HEK293 (cell line): ENCODE measurements around the gene GTPBP1.

Experiments used
- SP2 ChIP-seq: fragments of 450-650 bp; formaldehyde crosslinking; IDR thresholded peaks from 2 replicates; pipeline ENCODE4 v1.5.1; 2016; ENCODE audit warnings: missing biosample characterization, missing genetic modification characterization
- ZBTB17 ChIP-seq: fragments of 450-650 bp; formaldehyde crosslinking; IDR thresholded peaks from 2 replicates; pipeline ENCODE4 v1.5.1; 2016; ENCODE audit warnings: missing biosample characterization, missing genetic modification characterization
- ZBTB20 ChIP-seq: fragments of 450-650 bp; formaldehyde crosslinking; IDR thresholded peaks from 2 replicates; pipeline ENCODE4 v1.5.1; 2016; ENCODE audit warnings: missing biosample characterization, missing genetic modification characterization
- ZEB2 ChIP-seq: fragments of 450-650 bp; formaldehyde crosslinking; IDR thresholded peaks from 2 replicates; pipeline ENCODE4 v1.5.1; 2016; ENCODE audit warnings: missing biosample characterization, missing genetic modification characterization
- ZNF23 ChIP-seq: fragments of 450-650 bp; formaldehyde crosslinking; IDR thresholded peaks from 2 replicates; pipeline ENCODE4 v1.5.1; 2016; ENCODE audit warnings: missing biosample characterization, missing genetic modification characterization, borderline replicate concordance
- ZNF274 ChIP-seq, 2 experiments: fragments of 200-500 bp in 1 of 2; fragments of 450-650 bp in 1 of 2; sonication (Bioruptor generic) in 1 of 2; formaldehyde crosslinking in 1 of 2; IDR thresholded peaks; 2 replicates each; pipeline versions ENCODE4 v1.5.1 to v1.6.1; 2014 to 2016; ENCODE audit warnings: borderline replicate concordance in 1 of 2, inconsistent platforms in 1 of 2, low read length in 1 of 2, missing biosample characterization in 1 of 2, missing genetic modification characterization in 1 of 2
- ZNF391 ChIP-seq: fragments of 450-650 bp; formaldehyde crosslinking; IDR thresholded peaks from 2 replicates; pipeline ENCODE4 v1.5.1; 2016; ENCODE audit warnings: low read depth, missing biosample characterization, missing genetic modification characterization, borderline replicate concordance
- TF ChIP-seq, protein P1 (sequence below): fragments of 450-650 bp; formaldehyde crosslinking; IDR thresholded peaks from 2 replicates; pipeline ENCODE4 v1.5.1; 2016; ENCODE audit warnings: missing biosample characterization, missing genetic modification characterization
- TF ChIP-seq, protein P2 (sequence below): fragments of 450-650 bp; formaldehyde crosslinking; IDR thresholded peaks from 2 replicates; pipeline ENCODE4 v1.5.1; 2016; ENCODE audit warnings: missing biosample characterization, missing genetic modification characterization
- TF ChIP-seq, protein P3 (sequence below): fragments of 450-650 bp; formaldehyde crosslinking; IDR thresholded peaks from 2 replicates; pipeline ENCODE4 v1.5.1; 2016; ENCODE audit warnings: missing biosample characterization, missing genetic modification characterization
- TF ChIP-seq, protein P4 (sequence below): sonication (generic); formaldehyde crosslinking; IDR thresholded peaks from 2 replicates; pipeline ENCODE4 v1.8.1; 2022; ENCODE audit warnings: mild to moderate bottlenecking, moderate library complexity, missing genetic modification reagents
- TF ChIP-seq, protein P5 (sequence below): fragments of 450-650 bp; formaldehyde crosslinking; IDR thresholded peaks from 2 replicates; pipeline ENCODE4 v1.5.1; 2016; ENCODE audit warnings: missing biosample characterization, missing genetic modification characterization, low read depth

DNA sequence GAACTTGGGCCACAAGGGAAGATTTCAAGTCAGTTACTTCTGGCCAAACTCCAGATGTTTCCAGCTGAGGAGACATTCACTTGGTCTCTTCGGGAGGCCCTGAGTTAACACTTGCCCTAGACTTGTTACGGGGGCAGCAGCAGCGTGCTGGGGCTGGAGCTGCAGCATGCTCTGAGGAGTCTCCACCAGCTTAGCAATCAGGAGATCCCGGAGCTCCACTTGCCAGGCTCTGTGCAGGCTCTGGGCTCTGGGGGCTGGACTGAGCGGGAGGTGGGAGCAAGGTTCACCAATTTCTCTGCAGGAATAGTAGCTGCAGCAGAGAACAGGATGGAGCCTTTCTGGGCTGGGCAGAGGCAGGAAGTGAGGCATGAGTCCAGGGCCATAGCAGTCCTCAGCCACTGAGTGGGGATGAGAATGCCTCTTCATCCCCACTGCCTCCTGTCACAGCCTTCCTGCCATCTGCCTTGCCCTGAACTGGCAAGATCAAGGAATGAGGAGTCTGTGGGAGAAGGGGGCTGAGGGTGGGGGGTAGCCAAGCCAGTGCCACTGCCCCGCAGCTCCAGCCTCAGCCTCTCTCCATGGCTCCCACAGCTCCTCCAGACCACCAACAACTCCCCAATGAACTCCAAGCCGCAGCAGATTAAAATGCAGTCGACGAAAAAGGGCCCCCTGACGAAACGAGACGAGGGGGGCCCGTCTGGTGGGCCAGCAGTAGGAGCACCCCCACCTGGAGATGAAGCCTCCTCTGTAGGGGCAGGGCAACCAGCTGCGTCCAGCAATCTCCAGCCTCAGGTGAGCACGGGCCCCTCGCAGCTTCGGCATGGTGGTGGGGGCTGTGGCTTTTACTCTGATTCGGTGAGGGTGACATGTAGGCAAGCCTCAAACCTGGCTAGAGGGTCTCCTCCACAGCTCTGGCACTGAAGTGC lies 23.4 kb downstream of the GTPBP1 start:
- TF ChIP-seq, protein P1, sequence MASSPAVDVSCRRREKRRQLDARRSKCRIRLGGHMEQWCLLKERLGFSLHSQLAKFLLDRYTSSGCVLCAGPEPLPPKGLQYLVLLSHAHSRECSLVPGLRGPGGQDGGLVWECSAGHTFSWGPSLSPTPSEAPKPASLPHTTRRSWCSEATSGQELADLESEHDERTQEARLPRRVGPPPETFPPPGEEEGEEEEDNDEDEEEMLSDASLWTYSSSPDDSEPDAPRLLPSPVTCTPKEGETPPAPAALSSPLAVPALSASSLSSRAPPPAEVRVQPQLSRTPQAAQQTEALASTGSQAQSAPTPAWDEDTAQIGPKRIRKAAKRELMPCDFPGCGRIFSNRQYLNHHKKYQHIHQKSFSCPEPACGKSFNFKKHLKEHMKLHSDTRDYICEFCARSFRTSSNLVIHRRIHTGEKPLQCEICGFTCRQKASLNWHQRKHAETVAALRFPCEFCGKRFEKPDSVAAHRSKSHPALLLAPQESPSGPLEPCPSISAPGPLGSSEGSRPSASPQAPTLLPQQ (tag by site-specific recombination) = no peak
- TF ChIP-seq, protein P2, sequence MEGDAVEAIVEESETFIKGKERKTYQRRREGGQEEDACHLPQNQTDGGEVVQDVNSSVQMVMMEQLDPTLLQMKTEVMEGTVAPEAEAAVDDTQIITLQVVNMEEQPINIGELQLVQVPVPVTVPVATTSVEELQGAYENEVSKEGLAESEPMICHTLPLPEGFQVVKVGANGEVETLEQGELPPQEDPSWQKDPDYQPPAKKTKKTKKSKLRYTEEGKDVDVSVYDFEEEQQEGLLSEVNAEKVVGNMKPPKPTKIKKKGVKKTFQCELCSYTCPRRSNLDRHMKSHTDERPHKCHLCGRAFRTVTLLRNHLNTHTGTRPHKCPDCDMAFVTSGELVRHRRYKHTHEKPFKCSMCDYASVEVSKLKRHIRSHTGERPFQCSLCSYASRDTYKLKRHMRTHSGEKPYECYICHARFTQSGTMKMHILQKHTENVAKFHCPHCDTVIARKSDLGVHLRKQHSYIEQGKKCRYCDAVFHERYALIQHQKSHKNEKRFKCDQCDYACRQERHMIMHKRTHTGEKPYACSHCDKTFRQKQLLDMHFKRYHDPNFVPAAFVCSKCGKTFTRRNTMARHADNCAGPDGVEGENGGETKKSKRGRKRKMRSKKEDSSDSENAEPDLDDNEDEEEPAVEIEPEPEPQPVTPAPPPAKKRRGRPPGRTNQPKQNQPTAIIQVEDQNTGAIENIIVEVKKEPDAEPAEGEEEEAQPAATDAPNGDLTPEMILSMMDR (tag by site-specific recombination) = no peak
- TF ChIP-seq SP2 (tag by site-specific recombination) (no peak), ZEB2 (tag by site-specific recombination) (no peak), ZNF23 (tag by site-specific recombination) (no peak), ZBTB17 (tag by site-specific recombination) (peak; percentile 97), ZNF274 (IDR thresholded peaks at IDR 0.05; ENCODE audit: low read length) (no peak), ZNF274 (tag by site-specific recombination; IDR thresholded peaks at IDR 0.05; ENCODE audit: borderline replicate concordance) (no peak), ZNF391 (tag by site-specific recombination) (no peak), ZBTB20 (tag by site-specific recombination) (no peak)
- TF ChIP-seq, protein P3, sequence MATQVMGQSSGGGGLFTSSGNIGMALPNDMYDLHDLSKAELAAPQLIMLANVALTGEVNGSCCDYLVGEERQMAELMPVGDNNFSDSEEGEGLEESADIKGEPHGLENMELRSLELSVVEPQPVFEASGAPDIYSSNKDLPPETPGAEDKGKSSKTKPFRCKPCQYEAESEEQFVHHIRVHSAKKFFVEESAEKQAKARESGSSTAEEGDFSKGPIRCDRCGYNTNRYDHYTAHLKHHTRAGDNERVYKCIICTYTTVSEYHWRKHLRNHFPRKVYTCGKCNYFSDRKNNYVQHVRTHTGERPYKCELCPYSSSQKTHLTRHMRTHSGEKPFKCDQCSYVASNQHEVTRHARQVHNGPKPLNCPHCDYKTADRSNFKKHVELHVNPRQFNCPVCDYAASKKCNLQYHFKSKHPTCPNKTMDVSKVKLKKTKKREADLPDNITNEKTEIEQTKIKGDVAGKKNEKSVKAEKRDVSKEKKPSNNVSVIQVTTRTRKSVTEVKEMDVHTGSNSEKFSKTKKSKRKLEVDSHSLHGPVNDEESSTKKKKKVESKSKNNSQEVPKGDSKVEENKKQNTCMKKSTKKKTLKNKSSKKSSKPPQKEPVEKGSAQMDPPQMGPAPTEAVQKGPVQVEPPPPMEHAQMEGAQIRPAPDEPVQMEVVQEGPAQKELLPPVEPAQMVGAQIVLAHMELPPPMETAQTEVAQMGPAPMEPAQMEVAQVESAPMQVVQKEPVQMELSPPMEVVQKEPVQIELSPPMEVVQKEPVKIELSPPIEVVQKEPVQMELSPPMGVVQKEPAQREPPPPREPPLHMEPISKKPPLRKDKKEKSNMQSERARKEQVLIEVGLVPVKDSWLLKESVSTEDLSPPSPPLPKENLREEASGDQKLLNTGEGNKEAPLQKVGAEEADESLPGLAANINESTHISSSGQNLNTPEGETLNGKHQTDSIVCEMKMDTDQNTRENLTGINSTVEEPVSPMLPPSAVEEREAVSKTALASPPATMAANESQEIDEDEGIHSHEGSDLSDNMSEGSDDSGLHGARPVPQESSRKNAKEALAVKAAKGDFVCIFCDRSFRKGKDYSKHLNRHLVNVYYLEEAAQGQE = no peak
- TF ChIP-seq, protein P4, sequence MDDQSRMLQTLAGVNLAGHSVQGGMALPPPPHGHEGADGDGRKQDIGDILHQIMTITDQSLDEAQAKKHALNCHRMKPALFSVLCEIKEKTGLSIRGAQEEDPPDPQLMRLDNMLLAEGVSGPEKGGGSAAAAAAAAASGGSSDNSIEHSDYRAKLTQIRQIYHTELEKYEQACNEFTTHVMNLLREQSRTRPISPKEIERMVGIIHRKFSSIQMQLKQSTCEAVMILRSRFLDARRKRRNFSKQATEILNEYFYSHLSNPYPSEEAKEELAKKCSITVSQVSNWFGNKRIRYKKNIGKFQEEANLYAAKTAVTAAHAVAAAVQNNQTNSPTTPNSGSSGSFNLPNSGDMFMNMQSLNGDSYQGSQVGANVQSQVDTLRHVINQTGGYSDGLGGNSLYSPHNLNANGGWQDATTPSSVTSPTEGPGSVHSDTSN (CRISPR knock-in tag) = no peak
- TF ChIP-seq, protein P5, sequence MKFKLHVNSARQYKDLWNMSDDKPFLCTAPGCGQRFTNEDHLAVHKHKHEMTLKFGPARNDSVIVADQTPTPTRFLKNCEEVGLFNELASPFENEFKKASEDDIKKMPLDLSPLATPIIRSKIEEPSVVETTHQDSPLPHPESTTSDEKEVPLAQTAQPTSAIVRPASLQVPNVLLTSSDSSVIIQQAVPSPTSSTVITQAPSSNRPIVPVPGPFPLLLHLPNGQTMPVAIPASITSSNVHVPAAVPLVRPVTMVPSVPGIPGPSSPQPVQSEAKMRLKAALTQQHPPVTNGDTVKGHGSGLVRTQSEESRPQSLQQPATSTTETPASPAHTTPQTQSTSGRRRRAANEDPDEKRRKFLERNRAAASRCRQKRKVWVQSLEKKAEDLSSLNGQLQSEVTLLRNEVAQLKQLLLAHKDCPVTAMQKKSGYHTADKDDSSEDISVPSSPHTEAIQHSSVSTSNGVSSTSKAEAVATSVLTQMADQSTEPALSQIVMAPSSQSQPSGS (tag by site-specific recombination) = no peak
